Stimulated activated naive CD4-positive, alpha-beta T cell (primary cell): ENCODE measurements around the gene DNAH7.

Source experiments
- DNase-seq, 6 experiments: peaks; one replicate each; lab custom pipeline; 2025; lab: John Stamatoyannopoulos, UW

DNAH7 gene

GRCh38 chr2:195808189-195808588 lies 260.4 kb downstream of the DNAH7 start:
- DNase-seq: no peak

DNA sequence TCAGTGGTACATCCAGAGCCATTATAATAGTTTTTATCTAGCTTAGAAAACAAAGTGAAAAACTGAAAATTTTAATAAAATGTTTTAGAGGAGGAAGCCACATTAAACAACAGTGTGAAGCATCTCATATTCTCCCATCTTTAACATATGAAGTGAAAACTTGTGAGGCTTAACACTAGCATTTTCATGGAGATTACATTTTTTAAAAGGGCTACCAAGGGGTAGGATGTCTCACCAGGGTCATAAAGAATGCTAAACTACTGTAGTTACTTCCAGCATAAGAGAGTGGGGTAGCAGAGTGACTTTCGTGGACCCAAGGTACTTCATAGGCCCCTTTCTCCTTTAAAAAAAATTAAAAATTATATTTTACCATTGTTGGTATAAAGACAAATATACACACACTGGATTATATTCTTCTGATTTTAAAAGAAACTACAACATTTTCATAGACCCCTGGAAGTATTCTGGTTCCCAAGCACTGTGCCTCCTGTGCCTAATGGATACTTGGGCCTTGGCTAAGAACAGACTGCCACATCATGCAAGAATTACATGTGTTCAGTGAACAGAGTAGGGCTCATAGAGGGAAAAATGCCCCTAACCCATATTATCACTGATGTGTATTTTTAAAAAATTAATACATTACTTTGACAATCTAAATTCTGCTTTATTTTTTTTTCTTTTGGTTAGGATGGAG lies 263.2 kb downstream of the DNAH7 start:
- no peak for DNase-seq

GRCh38 chr2:195795879-195796278 lies 272.8 kb downstream of the DNAH7 start:
- no peak for DNase-seq

GRCh38 chr2:195793881-195794280 lies 274.8 kb downstream of the DNAH7 start:
- no peak for DNase-seq

DNA sequence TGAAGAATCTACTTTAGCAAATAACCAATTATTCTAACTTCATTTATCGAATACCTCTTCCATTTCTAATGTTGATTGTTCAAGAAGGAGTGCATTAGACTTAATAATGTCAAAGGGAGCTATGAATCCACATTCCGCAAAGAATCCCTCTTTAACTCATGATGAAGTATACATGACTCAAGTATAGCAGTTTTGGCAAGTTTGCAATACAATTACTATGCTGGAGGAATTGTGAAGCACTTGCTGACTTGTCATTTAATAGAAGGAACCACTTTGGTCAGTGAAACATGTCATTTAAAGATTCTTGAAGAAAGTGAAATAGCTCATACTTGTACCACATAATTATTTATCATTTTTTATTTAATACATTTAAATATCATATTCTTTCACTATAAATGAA lies 286.5 kb downstream of the DNAH7 start:
- DNase-seq: no peak

GRCh38 chr2:195779491-195779890 lies 289.1 kb downstream of the DNAH7 start:
- DNase-seq: no peak

DNA sequence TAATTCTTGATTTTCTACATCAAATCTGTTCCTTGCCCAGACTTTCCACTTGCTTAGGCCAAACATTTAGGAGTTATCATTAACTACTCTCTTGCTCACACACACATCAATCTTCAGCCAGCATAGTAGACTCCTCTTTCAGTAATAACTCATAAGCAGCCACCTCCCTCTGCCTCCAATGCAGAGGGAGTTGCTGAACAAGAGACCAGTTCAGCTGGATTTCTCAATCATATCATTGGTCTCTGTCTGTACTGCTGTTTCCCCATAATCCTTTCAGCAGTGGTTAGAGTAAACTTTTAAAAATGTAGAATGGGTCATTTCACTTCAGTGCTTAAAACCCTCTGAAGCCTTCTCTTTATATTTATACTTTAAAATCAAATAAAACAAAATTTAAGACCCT lies 298.7 kb downstream of the DNAH7 start:
- DNase-seq: no peak

GRCh38 chr2:195768431-195768830 lies 300.2 kb downstream of the DNAH7 start:
- no peak for DNase-seq

GRCh38 chr2:195766691-195767090 lies 301.9 kb downstream of the DNAH7 start:
- DNase-seq: no peak

DNA sequence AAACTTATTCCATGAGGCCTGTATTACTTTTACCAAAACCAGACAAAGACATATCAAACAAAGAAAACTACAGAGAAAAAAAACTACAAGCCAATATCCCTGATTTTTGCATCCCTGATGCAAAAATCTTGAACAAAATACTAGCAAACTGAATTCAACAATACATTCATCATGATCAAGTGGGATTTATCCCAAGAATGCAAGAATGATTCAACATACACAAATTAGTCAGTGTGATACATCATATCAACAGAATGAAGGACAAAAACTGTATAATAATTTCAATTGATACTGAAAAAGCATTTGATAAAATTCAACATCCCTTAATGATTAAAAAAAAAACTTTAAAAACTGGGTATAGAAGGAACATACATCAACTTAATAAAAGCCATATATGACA lies 304.8 kb downstream of the DNAH7 start:
- no peak for DNase-seq

DNA sequence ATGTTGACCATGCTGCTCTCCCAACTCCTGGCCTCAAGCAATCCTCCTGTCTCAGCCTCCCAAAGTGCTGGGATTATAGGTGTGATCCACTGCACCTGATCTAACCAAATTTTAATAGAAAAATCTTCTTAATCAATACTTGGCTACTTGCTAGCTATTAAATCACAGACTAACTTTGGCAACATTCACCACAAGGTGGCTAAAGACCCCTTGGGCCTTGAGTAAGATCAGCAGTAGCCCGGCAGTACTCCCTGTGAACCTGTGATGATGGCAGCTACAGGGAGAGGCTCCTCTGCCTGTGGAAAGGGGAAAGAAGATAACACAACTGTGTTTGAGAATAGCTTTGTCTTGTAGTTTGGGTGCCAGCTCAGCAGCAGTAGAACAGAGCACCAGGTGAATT lies 308.8 kb downstream of the DNAH7 start:
- DNase-seq: no peak

- no peak for DNase-seq
These were observed 309.8 kb downstream of the DNAH7 start for GRCh38 chr2:195758846-195759245.

- DNase-seq: no peak
These were observed 312.3 kb downstream of the DNAH7 start for GRCh38 chr2:195756218-195756942.

GRCh38 chr2:195741191-195741590 lies 327.4 kb downstream of the DNAH7 start:
- DNase-seq: no peak

GRCh38 chr2:195737511-195738325 lies 330.9 kb downstream of the DNAH7 start:
- no peak for DNase-seq

GRCh38 chr2:195735347-195735746 lies 333.3 kb downstream of the DNAH7 start:
- DNase-seq: no peak

DNA sequence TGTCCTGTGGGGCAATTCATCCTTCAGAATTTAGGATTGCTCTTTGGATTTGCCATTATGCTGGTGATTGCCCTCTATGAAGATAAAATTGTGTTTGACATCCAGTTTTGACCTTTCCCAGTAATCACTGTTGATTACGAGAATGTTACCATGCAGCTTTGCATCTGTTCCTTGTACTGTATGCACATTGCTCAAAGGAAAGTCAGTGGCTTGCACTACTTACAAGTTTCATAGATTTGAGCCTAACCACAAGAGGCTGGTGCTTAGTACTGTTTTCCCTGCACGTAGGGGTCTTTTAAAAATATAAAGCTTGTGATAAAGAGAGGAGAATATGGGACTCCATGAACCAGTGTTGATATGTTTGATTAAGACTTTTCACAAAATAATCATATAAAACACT lies 333.7 kb downstream of the DNAH7 start:
- no peak for DNase-seq

DNA sequence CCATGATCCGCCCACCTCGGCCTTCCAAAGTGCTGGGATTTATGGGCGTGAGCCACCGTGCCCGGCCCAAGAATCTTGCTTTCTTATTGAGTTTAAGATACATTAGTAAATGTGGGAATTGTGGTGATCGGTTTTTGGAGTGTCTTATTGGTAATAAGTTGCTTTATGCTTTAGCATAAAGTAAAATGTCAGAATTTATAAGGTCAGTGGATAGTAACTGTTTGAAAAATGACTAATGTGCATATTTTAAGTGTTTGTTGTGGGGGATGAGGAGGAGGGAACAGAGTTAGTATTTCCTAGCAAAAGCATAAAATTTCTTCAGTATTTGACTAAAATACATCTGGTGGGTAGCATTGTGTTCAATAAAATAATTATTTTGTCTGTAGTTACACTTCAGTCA lies 334.2 kb downstream of the DNAH7 start:
- DNase-seq: no peak

DNA sequence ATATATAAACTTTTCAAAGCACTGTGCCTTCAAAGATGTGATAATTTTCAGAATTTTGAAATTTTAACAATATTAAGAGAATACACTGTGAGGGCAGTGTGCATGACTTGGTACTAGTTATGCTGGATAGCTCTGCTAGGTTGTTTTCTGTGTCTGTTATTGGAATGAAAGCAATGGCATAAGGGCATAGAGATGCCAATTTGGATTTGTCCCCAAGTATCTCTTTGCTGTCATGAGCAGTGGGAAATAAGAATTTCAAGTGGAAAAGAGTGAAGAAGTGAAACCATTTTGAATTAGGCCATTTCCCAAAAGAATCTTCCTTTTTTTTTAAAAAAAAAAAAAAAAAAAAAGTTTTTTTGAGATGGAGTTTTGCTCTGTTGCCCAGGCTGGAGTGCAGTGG lies 334.8 kb downstream of the DNAH7 start:
- DNase-seq: no peak

DNA sequence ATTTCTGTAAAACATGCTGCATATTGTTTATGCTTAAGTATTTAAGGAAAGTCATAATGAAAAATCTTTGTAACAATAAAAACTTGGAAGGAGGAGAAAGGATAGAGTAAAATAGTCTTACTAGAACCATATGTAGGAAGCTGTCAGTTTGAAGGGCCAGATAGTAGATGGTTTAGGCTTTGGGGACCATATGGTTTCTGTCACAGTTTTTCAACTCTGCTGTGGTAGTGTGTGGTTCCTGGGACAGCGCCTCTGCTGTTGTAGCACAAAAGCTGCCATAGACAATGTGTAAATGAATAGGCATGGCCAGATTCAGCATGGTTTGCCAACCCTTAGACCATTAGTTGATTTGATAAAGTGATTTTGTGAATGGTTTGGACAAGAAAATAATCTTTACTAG lies 336.1 kb downstream of the DNAH7 start:
- no peak for DNase-seq

DNA sequence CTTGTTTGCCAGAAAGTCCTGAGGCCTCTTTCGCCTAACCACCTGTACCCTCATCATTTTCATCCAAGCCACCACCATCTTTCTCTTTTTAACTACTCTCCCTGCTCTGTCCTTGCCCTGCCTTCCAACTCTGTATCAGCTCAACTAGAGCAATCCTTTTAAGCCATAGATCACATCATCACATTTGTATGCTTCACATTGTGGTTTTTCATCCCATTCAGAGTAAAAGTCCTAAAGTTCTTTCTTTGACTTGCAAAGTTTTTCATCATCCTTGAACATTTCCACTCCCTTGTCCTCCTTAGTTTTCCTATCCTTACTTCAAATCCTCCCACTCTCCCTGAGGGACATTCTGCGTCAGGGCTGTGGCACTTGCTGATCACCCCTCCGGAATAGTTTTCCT lies 337.7 kb downstream of the DNAH7 start:
- no peak for DNase-seq

GRCh38 chr2:195727106-195727505 lies 341.5 kb downstream of the DNAH7 start:
- DNase-seq: no peak

GRCh38 chr2:195722075-195722474 lies 346.6 kb downstream of the DNAH7 start:
- DNase-seq: no peak
